Stimulated activated CD8-positive, alpha-beta memory T cell treated with anti-CD3 and anti-CD28 coated beads, Interleukin-4, amount 100 ng/mL, for 24 hours (primary cell): ENCODE results near the gene EFCAB6.

Experiments used
- DNase-seq: peaks from one replicate; pipeline ENCODE4 v3.0.0-alpha.2; 2020; ENCODE audit warnings: low read depth

The EFCAB6 gene

DNA sequence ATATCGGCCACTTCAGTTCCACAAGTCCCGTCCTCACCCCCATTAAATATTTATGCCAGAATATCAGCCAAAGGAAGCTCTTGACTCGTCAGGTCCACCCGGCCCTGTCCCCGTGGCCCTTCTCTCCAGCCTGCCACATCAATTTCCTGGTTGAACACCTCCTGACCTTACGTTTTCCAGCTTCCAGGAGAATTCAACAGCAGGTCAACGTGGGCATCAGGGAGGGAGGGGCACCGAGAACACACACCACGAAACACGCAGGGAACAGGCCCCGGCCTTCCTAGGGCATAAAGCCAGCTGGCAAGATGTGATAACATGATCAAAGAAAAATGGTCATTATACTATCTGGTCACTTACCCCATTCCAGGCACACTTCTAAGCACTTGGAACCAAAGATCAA is 34.9 kb upstream of the EFCAB6 start:
- no peak for DNase-seq

DNA sequence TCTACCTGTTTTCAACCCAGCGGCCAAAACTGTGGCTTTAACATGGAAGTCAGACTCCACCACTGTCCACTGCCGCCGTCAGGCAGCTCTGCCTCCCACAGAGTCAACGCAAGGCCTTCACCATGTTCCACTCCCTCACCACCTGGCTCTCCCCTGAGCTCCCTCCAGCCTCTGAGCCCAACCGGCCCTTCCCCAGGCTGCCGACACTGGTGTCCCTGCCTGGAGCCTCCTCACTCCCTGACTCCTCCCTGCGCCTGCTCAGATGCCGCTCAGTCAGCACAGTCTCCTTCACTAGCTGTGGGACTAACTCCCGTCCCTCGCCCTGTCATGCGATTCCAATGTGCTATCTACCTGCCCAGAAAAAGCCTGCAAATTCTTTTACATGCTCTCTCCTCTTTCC is 33.9 kb upstream of the EFCAB6 start:
- DNase-seq: no peak

DNA sequence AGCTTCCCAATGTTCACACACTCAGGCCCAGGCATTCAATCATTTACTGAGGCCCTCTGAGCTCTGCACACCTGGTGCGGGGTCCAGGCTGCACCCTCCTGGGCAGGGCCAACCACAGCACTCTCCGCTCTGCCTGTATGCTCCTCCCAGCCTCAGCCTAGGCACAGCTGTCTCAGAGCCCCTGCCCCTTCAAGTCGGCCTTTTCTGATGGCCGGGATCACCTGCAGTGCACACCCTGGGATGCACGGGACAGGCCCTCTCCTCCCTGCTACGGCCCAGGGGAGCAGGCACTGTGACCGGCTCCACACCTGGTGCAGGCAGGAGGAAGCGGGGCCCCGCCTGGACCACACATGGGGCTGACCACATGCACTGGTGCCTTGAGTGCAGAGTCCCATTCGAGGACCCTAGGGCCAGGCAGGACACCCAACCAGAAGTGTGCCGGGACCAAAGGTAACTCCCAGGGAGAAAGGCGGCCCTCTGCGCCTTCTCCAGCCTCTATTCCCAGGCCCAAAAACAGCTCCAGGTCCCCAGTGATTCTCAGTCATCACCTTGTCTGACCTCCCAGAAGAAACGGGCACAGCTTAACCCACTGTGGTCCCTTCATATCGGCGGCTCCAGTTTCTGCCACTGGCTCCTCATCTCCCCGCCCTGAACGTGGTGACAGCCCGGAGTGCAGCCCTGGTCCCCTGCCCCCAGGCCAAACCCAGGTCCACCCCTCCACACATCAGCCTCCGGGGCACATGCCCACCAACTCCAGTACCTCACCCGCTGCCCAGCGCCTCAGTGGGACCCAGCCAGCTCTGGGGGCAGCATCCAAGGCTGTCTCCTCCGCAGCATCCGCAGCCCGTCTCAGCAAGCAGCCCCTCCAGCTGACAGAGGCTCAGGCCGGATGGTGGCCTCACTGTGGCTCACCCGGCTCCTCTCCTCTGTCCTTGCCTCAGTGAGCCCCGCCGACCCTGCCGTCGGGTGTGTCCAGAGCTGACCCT is 32.7 kb upstream of the EFCAB6 start:
- no peak for DNase-seq

DNA sequence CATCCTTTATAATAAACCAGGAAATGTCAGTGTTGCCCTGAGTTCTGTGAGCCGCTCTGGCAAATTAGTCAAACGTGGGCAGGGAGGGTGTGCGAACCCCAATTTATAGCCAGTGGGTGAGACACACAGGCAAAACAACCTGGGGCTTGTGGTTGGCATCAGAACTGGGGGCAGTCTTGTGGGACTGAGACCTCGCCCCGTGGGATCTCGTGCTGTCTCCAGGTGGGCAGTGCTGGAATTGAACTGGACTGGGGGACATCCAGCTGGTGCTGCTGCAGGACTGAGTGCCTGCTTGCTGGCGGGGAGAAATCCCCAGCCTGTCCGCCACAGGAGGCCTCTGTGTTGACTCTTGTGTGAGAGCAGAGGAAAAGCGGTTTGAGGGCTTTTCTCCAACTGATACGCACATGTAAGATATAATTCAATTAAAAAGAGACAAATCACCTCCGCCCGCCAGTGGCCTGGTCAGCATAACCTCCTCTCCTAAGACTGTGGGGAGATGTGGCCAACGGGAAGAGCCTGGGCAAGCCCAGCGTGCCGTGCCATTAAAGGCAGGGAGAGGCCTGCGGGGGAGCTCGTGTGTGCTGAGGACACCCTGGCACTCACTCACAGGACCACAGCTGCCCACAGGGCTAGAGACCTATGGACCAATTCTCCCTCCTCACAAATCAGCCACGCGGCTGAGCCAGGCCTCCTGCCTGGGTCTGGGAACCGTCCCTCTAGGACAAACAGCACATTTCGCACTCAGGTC is 31.9 kb upstream of the EFCAB6 start:
- no peak for DNase-seq

DNA sequence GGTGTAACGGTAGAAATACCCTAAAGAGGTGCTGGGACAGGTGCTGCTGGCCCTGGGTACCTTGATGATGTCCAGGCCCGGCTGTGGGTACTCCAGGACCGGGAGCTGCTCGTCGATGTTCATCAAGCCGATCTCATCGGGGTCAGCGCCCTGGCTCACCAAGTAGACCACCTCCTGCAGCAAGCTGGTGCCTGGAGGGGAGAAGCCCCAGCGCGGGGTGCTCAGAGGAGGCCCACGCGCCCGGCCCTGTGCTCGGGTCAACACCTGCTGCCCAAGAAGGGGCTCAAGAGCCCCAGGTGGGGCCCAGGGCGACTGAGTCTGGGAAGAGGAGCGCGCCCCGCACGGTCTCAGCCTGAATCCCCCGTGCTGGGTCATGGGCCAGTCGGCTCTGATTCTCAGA is 29.6 kb upstream of the EFCAB6 start:
- no peak for DNase-seq

DNA sequence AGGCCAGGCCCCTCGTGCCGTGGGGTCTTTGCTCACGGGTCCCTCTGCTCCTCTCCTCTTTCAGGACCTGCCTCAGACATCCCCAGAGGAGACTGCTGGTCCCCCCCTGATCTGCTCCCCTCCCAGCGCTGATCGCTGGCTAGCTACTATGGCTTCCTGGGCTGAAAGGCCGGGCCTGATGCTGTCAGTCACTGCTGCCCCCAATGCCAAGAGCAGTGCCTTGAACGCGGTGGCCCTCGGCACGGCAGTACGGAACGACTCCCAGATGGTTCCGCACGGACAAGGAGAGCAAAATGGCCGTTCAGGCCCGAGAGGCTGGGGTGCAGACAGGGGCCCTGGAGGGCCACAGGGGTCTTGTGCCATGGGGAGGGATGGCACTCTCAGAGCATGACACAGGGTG is 28.7 kb upstream of the EFCAB6 start:
- no peak for DNase-seq

DNA sequence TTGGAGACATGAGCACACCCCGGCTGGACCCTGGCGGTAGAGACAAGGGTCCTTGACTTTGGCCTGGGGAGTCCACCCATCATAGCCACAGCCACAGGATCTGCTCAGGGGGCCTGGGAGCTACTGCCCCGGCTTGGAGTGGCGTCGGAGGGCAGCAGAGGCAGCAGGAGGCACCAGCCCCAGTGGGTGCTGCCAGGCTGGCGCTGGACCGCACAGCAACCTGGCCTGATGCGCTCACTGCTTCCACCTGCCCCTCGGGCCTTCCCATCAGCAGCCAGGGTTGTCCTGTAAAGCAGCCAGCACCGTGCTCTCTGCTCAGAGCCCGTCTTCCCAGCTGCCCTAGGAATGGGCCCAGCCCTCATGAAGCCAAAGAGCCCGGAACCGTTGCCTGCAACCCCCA is 28.3 kb upstream of the EFCAB6 start:
- DNase-seq: no peak

DNA sequence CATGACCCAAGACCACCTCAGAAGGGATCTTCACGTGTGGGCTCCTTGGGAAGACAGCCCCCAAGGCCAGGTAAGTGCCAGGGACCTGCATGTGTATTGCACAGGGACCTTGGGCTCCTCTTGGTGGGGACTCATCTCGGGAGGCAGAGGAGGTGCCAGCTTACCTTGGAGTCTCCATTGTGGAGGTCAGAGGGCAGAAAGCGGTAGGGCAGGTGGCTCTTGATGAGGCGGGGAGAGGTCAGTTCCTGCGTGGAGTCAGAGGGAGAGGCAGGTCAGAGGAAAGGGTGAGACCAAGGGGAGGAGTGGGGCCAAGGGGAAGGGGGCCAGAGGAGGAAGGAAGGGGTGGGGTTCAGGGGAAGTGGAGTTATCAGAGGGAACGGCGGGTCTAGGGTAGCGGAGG is 27.7 kb upstream of the EFCAB6 start:
- no peak for DNase-seq

DNA sequence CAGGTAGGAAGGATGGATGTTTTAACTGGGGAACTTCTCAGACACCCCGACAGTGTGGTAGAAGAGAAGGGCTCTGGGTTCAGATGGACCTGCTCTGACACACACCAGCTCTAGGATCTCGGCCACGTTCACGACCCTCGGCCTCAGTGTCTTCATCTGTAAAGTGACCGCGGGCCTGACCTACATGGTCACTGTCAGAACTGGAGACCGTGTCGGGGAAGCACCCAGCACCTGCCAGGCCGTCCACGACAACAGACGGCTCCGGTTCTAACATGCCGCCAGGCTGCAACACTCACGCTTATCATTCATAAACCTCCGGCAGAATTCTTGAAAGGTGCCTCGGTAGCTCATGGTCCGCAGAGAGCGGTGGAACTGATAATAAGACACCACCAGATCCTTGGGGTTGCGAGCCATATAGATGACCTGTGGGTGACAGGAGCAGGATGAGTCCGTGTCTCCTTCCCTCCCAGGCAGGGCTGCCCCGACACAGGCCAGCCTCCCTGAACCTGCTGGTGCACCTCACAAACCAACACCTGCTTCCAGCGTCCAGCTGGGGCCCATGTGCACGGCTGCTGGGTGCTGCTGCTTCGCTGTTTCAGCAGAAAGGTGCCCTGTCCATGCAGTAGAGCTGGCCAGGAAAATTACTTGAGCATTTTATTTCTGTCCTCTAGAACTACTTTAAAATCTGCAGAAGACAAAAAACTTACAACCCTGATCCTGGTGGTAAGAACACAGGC is 26.6 kb upstream of the EFCAB6 start:
- DNase-seq: no peak

DNA sequence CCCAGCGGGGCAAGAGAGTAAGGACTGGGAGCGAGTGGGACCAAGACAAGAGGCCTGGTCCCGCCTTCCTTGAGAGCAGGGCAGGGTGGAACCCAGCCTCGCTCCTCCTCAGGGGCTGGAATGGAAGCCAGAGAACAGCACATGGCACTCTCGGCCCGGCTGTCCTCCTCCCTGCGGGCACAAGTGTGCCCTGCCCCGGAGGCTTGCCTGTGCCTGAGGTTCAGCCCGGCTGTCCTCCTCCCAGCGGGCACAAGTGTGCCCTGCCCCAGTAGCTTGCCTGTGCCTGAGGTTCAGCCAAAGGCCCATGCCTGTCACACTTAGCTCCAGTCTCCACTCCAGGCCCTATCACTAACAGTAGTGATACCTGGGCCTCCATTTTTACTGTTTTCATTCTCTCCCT is 26.1 kb upstream of the EFCAB6 start:
- no peak for DNase-seq

DNA sequence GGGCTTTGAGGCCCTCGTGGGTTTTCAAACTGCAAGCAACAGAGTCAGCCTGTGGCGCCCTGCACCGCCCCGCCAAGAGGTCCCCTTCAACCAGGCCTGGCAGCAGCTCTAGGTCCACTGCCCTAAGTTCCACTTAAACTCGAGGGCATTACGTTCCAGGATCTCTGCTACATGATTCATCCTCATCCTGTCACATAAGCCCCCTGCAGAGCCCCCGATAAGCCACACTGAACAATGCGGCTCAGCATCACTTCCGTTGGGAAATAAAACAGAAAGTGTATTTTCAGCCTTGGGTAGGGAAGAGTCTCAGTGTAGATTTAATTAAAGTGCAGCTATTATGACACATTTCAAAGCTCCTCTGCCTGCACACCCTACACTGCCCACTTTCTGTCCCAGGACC is 25.6 kb upstream of the EFCAB6 start:
- no peak for DNase-seq

DNA sequence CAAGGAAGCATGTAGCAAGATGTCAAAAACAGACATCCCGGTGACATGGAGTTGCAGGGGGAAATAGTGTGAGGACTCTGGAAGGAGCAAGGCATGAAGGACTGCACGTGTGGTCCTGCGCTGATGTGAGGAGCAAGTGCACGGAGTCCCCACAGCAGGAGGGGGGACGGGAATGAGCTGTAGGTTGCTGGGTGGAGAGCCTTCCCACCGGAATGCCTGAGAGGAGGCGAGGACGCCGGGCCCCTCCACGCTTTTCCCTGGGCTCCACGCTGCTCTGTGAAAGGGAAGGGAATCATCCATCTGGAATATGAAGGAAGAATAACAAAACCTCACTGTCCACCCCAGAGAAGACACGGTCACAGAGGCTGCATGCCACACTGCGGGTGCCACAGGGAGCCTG is 23.6 kb upstream of the EFCAB6 start:
- no peak for DNase-seq

DNA sequence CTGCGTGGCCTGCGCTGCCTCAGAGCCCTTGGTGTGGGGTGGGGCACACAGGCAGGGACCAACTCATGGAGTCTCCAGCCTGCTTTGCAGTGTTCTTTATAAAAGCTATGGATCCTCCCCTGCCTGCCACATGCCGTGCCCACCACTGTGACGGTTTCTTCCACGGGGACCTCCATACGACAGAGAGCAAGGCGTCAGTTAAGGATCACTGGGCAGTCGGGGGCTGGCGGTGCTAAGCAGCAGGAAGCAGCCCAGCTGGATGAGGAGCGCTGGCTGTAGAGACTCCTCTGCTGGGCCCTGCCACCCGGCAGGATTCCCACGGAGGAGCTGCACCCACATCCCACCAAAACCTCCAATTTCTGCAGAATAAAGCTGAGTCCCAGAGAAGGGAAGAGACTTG is 23.1 kb upstream of the EFCAB6 start:
- no peak for DNase-seq

DNA sequence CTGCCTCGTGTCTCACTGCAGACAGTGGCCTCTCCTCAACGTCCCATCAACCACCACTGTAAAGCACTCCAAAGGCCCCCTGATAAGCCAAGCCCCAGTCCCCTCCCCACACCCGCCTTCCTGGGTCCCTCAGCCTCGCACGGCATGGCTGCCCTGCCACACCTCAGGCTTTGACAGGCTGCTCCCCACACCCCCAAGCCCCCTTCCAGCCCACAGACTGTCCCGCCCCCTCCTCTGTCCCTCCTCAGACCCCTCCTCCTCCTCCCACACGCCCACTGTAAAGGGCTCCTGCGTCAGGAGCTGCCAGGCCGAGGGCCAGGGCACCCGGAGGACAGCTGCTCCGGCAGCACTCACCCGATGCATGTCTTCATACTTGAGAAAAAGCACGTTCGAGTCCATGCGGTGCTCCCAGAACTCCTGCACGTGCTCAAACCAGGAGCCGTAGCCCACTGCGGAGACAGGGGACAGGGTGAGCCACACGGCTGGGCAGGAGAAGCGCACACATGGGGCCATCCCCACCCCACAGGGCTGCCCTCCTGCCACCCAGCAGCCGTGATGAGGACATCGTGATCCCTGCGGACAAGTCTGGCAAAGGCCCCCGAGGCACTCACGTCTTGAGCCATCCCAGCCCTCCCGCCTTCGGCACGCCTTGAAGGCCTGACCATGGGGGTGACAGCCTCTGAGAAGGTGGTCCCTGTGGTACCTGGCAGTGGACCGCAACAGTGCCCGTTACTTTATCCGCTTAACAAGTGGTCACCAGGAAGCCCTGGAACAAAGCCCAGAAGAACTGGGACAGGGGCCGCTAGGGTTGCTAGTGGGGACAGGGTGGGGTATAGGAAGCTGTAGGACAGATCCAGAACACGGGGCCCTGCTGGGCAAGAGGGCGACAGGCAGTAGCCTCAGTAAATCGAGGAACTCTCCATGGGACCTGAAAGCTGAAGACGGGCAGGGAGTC is 21.5 kb upstream of the EFCAB6 start:
- no peak for DNase-seq

DNA sequence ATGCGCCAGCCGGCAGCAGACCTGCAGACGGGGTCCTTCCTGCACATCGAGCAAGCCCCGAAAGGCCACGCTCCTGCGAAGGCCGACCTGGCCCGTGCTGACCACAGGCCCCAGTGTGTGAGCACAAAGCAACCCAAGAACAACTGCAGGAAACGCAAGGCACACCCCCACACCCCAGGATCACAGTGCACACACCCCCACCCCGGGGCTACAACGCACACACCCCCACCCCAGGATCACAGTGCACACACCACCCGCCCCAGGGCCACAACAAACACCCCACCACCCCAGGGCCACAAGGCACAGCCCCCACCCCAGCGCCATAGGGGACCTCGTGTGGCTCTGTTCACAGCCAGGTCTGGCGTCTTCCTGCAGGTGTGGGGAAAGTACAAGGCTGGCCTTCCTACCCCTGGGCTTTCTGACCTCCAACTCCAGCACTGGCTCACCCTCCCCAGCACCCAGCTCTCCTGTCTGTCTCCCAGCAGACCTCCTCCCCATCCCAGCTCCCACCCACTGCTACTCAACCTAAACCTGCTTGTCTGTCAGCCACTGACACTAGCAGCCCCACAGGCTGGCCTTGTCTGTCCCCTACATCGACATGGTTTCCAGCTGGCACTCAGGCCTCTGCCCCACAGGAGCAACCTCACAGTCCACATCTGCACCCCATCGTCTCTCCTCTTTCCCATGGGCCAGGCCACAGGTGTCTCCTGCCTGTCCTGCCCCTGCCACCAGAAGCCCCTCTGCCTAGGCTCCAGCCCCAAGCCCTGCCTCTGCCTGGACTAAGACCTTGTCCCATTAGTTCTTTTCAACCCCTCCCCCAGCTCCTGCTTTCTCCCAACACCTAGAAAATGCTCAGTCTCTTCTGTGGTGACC is 20.5 kb upstream of the EFCAB6 start:
- no peak for DNase-seq

DNA sequence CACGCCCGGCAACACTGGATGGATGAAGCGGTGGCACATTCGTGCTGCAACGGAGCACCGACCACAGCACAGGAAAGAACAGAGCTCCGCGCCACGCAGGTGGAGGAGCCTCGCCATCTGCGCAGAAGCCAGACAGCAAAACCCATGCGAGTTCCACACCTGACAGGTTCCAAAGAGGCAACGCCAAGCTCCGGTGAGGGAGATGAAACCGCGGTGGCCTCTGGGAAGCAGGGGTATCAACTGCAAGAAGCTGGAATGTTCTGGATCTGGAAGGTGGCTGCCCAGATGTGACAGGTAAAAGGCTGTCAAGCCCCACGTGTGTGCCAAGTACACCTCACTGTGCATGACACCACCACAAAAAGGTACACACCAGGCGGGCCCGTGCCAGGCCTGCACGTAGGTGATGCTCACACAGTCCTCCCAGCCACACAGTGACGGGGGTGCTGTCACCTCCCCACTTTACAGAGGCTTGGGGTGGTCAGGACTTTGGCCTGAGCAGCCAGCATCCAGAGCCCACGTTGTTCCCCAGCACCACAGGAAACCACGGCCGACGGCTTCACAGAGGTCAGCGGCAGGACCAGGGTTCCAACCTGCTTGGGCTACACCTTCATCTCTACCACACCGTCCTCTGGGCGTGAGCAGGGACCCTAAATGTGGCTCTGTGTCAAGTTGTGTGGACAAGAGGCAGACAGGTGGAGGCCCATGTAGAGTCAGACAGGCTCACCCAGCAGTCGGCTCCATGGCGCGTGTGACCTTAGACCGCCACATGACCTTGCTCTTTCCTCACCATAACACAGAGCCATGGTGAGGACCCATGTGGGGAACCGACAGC is 19.7 kb upstream of the EFCAB6 start:
- DNase-seq: no peak

DNA sequence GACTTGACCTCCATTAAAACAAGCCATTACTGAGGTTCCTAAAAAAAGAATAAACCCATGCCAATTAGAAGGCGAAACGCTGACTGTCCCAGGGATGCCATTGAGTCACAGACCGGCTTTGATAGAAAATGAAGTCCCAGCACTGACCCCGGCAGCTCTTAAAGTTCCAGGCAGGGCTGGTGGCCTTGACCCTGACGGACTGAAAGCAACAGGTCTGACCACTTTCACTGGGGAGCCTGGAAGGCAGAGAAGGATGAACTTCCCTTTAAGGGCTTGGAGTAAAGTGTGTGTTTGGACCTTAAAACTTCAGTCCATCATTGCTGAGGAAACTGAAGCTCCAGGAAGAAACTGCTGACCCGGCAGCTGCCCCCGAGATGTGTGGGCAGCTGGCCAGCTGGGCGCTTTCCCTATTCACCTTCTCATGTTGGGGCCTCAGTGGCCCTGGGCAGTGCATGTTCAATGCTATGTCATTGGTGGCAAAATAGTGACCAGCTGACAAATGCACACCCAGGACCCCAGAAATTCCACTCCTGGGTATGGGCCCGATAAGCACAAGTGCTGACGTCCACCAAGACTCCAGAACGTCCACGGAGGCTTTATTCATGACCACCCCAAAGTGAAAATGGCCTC is 18.9 kb upstream of the EFCAB6 start:
- DNase-seq: no peak

DNA sequence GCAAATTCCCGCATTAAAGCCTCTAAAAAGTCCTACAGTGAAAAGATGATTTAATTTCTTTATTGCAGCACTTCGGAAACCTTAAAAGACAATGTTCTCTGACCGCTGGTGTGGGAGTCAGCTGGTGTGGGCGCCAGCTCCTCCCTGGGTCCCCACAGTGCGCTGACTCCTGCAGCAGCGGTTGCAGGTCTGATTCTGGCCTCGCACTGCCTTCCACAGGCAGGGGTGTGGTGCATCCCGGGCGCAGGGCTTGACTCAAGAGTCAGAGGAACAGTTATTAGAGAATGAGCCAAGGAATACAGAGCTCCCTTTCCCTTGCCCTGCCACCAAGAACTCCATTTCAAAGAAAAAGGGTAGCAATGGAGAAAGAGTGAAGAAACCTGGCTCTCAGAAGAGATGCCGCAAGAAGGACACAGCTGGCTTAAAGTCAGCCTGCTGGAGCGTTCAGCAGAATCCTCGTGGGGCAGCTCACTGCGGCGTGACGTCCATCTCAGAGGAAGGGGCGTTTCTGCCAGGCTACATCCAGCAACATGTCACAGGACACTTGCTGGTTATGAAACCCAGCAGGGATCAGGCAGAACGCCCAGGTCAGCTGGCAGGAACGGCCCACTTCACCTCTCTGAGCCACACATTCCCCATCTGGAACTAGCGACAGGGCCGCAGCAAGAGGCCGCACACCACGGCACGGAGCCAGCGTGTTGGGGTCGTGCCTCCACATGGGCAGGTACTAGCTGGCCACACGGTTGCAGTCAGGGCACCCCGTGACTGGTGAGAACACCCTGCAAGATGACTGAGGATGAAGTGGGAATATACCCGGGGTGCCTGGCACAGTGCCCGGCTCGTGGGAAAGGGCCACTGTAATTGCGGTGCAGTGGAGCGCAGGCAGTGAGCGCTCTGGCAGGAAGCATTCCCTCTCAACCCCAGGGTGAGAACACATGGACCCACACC is 18.1 kb upstream of the EFCAB6 start:
- DNase-seq: no peak
